A673 (cell line): ENCODE measurements around the gene IL20RA. TPM values are rescaled to one million over a fixed set of nuclear protein-coding genes. Genes with fewer than 3 reads are reported as not detected.

Source experiments
- BruUV-seq: library from RNA; stranded (reverse); fragments of 400-500 nt; replicated peaks from 2 replicates; lab custom pipeline; 2021; lab: Mats Ljungman, UMichigan
- CTCF ChIA-PET: fragments of 300-600 bp; sonication (Branson Sonifier 250); formaldehyde crosslinking; loops from one replicate; lab custom pipeline; 2022; ENCODE audit warnings: antibody characterized with exemption; lab: Charles Lee
- POLR2A ChIA-PET: fragments of 300-600 bp; sonication (Branson Sonifier 250); formaldehyde crosslinking; loops from one replicate; lab custom pipeline; 2022; ENCODE audit warnings: antibody characterized with exemption; ENCODE audit not compliant: low non-redundant PET; lab: Charles Lee
- DNase-seq: peaks from one replicate; pipeline ENCODE4 v3.0.0-alpha.2; 2015; ENCODE audit warnings: low spot score
- H3K27ac ChIP-seq: fragments of 200-600 bp; sonication (generic); 2 replicates; pipeline ENCODE4 v1.5.1; 2016; ENCODE audit warnings: mixed run types, low read depth, mild to moderate bottlenecking, mixed read lengths, antibody characterized with exemption, low read length; ENCODE audit not compliant: poor library complexity, severe bottlenecking
- H3K27me3 ChIP-seq: fragments of 200-600 bp; sonication (generic); replicated peaks from 2 replicates; pipeline ENCODE4 v1.6.1; 2017; ENCODE audit warnings: mixed run types, low read depth, mild to moderate bottlenecking, mixed read lengths, antibody characterized with exemption, low read length; ENCODE audit not compliant: insufficient read depth, poor library complexity
- H3K36me3 ChIP-seq: fragments of 200-600 bp; sonication (generic); 2 replicates; pipeline ENCODE4 v1.6.1; 2016; ENCODE audit warnings: mixed run types, mild to moderate bottlenecking, mixed read lengths, antibody characterized with exemption, low read length; ENCODE audit not compliant: insufficient read depth, poor library complexity, severe bottlenecking
- H3K4me1 ChIP-seq: fragments of 200-600 bp; sonication (generic); 2 replicates; pipeline ENCODE4 v1.6.1; 2017; ENCODE audit warnings: mixed run types, mild to moderate bottlenecking, mixed read lengths, antibody characterized with exemption, low read length; ENCODE audit not compliant: insufficient read depth, poor library complexity, severe bottlenecking
- H3K4me3 ChIP-seq: fragments of 200-600 bp; sonication (generic); 2 replicates; pipeline ENCODE4 v1.5.1; 2016; ENCODE audit warnings: low read depth, mixed run types, mild to moderate bottlenecking, mixed read lengths, low read length; ENCODE audit not compliant: poor library complexity, severe bottlenecking
- H3K9me3 ChIP-seq: fragments of 200-600 bp; sonication (generic); 2 replicates; pipeline ENCODE4 v1.6.1; 2016; ENCODE audit warnings: mixed run types, low read depth, mild to moderate bottlenecking, mixed read lengths, antibody characterized with exemption, low read length; ENCODE audit not compliant: poor library complexity, severe bottlenecking
- EZH2 ChIP-seq: fragments of 200-600 bp; sonication (generic); IDR thresholded peaks from 2 replicates; pipeline ENCODE4 v1.6.1; 2017; ENCODE audit warnings: borderline replicate concordance, low read depth, mild to moderate bottlenecking, mixed read lengths, antibody characterized with exemption, low read length; ENCODE audit not compliant: poor library complexity, severe bottlenecking
- intact Hi-C: fragments of 100-400 bp; cut with micrococcal nuclease; formaldehyde crosslinking; loops from one replicate; pipeline ENCODE4 v1.10.0; 2022; ENCODE audit not compliant: unreplicated experiment
- total RNA-seq: library from RNA; stranded (reverse); gene quantifications from 2 replicates; pipeline ENCODE4 v1.2.3, GENCODE V29; 2021
- TF ChIP-seq, protein P1 (sequence below): fragments of 300-800, 200-600 bp; sonication (generic); conservative IDR thresholded peaks from 2 replicates; pipeline ENCODE4 v1.5.1; 2017; ENCODE audit warnings: low read depth, mild to moderate bottlenecking, antibody characterized with exemption, low read length, moderate library complexity, mixed read lengths

Gene IL20RA
- total RNA-seq, 1 experiment from 2014 or later: not detected

- POLR2A ChIA-PET: no interaction called here
- Histone ChIP-seq H3K9me3 (no peaks in the 10 kb centered on the region), H3K27me3 (no peaks in the 10 kb centered on the region), H3K27ac (no peak overlapping the region), H3K36me3 (no peaks in the 10 kb centered on the region), H3K4me1 (no peaks in the 10 kb centered on the region), H3K4me3 (no peak overlapping the region)
- intact Hi-C loops: no loop called here
- DNase-seq: no peak
- BruUV-seq: no TSS peak
- TF ChIP-seq, protein P1, sequence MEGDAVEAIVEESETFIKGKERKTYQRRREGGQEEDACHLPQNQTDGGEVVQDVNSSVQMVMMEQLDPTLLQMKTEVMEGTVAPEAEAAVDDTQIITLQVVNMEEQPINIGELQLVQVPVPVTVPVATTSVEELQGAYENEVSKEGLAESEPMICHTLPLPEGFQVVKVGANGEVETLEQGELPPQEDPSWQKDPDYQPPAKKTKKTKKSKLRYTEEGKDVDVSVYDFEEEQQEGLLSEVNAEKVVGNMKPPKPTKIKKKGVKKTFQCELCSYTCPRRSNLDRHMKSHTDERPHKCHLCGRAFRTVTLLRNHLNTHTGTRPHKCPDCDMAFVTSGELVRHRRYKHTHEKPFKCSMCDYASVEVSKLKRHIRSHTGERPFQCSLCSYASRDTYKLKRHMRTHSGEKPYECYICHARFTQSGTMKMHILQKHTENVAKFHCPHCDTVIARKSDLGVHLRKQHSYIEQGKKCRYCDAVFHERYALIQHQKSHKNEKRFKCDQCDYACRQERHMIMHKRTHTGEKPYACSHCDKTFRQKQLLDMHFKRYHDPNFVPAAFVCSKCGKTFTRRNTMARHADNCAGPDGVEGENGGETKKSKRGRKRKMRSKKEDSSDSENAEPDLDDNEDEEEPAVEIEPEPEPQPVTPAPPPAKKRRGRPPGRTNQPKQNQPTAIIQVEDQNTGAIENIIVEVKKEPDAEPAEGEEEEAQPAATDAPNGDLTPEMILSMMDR: no peak
- no peak for TF ChIP-seq EZH2
- CTCF ChIA-PET: no interaction called here
Measured at GRCh38 chr6:137084865-137085617, 40.3 kb upstream of the IL20RA start.

GRCh38 chr6:137084090-137084489 lies 39.3 kb upstream of the IL20RA start:
- Histone ChIP-seq H3K9me3 (no peaks in the 10 kb centered on the region), H3K4me3 (no peak overlapping the region), H3K4me1 (no peaks in the 10 kb centered on the region), H3K27me3 (no peaks in the 10 kb centered on the region), H3K36me3 (no peaks in the 10 kb centered on the region), H3K27ac (no peak overlapping the region)
- BruUV-seq: no TSS peak
- CTCF ChIA-PET: interaction anchor here (0.7 to 1.4 kb wide), 2 partner anchors 10 to 194 kb away, joined by 3 to 4 read pairs; no protein-coding TSS in a partner anchor
- TF ChIP-seq, protein P1: no peak
- TF ChIP-seq EZH2: no peak
- no peak for DNase-seq
- POLR2A ChIA-PET: no interaction called here
- intact Hi-C loops: no loop called here

GRCh38 chr6:137081997-137082396 lies 37.2 kb upstream of the IL20RA start:
- Histone ChIP-seq H3K27ac (no peak overlapping the region), H3K36me3 (no peaks in the 10 kb centered on the region), H3K4me1 (no peaks in the 10 kb centered on the region), H3K27me3 (no peaks in the 10 kb centered on the region), H3K9me3 (no peaks in the 10 kb centered on the region), H3K4me3 (no peak overlapping the region)
- no peak for DNase-seq
- BruUV-seq: no TSS peak
- TF ChIP-seq, protein P1: no peak
- TF ChIP-seq EZH2: no peak
- CTCF ChIA-PET: interaction anchor here (1.0 kb wide), 1 partner anchor 559 kb away, joined by 3 read pairs; no protein-coding TSS in a partner anchor
- intact Hi-C loops: no loop called here
- POLR2A ChIA-PET: no interaction called here
